ENCODE measurements around the gene ESPNL.

DNA sequence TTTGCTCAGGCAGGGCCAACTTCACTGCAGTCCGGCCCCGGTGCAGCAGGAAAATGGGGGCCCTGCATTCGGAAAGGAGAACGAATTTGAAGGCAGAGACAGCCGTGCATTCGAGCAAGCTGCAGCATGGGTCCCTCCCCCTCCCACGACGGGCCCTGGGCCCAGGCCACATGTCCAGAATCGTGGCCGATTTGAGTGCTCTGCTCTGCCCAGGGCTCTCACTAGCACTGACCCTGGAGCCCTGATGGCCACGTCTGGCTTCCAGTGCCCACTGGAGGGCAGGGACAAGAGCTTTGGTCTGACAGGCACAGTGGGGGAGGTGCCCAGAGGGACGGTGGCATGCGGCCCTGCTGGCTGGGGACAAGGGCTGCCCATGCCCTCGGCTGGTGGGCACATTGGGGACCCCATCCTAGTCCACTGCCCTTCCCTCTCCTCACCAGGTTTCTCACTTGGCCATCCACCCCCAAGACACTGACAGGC is 23.9 kb downstream of the ESPNL start:
- TF ChIP-seq, protein P1, sequence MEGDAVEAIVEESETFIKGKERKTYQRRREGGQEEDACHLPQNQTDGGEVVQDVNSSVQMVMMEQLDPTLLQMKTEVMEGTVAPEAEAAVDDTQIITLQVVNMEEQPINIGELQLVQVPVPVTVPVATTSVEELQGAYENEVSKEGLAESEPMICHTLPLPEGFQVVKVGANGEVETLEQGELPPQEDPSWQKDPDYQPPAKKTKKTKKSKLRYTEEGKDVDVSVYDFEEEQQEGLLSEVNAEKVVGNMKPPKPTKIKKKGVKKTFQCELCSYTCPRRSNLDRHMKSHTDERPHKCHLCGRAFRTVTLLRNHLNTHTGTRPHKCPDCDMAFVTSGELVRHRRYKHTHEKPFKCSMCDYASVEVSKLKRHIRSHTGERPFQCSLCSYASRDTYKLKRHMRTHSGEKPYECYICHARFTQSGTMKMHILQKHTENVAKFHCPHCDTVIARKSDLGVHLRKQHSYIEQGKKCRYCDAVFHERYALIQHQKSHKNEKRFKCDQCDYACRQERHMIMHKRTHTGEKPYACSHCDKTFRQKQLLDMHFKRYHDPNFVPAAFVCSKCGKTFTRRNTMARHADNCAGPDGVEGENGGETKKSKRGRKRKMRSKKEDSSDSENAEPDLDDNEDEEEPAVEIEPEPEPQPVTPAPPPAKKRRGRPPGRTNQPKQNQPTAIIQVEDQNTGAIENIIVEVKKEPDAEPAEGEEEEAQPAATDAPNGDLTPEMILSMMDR (conservative IDR thresholded peaks at IDR 0.05; ENCODE audit: low read length): no peak
- TF ChIP-seq EZH2phosphoT487 (IDR thresholded peaks at IDR 0.05; ENCODE audit: borderline replicate concordance): no peak
